Activated gamma-delta T cell (primary cell): ENCODE data around the gene CELF4.

Experiments
- DNase-seq: peaks from one replicate; lab custom pipeline; 2025; lab: John Stamatoyannopoulos, UW

CELF4 gene

GRCh38 chr18:37546651-37547050 lies 18.9 kb downstream of the CELF4 start:
- DNase-seq = no peak

- DNase-seq = no peak
Observed at GRCh38 chr18:37546272-37546537, 19.4 kb downstream of the CELF4 start.

- DNase-seq = no peak
Observed at GRCh38 chr18:37545461-37546271, 19.9 kb downstream of the CELF4 start.

DNA sequence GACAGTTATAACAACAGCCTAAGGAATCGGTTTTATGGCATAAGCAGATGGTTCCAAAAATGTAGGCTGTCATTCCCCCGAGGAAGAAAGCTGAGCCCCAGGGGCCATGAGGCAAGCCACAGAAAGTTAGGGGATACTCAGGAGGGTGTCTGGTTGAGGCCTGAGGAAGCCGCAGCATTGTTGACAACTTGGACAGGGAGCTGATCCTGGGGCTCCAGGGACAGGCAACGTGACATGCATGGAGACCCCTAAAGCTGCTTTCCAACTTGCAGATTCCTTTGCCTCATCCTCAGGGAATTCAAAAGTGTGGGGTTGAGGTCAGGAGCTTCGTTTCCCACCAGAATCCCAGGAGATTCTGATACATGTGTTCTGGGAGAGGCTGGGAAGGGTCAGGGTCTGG lies 20.9 kb downstream of the CELF4 start:
- no peak for DNase-seq

- no peak for DNase-seq
Observed at GRCh38 chr18:37544217-37544616, 21.4 kb downstream of the CELF4 start.

DNA sequence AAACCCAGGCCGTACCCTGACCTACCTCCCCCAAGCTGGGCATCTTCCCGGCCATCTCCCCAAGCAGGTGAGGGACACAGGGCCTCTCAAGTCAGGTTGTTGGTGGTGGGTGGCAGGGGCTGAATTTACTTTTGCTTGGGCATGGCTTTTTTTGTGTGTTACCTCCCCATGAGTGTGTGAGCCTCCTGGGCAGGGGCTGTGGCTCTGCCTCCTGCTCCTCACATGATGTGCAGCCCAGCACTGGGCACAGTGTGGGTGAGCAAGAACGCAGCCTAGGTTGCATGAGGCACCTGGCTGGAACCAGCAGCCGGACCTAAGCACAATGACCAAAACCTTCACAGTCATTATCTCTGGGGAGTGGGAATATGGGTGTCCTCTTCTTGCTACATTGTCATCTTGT lies 22.3 kb downstream of the CELF4 start:
- DNase-seq = no peak

DNA sequence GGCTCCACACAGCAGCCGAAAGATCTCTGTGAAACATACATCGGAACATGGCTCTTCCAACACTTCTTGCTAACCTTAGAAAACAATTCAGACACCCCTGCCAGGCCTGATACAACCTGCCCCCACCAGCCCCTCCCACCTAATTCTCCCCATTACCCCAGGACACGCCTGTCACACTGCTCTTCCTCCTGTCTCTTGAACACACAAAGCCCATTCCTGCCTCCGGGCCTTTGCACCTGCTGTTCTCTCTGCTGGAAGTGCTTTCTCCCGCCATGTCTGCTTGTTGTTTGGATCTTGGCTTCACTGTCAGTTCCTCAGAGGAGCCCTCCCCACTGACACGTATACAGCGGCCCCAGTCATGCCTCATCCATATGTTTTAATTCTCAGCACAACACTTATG lies 24.1 kb downstream of the CELF4 start:
- no peak for DNase-seq

- DNase-seq = no peak
Observed at GRCh38 chr18:37540424-37541138, 25.0 kb downstream of the CELF4 start.

- DNase-seq = no peak
Observed at GRCh38 chr18:37539236-37539635, 26.4 kb downstream of the CELF4 start.

DNA sequence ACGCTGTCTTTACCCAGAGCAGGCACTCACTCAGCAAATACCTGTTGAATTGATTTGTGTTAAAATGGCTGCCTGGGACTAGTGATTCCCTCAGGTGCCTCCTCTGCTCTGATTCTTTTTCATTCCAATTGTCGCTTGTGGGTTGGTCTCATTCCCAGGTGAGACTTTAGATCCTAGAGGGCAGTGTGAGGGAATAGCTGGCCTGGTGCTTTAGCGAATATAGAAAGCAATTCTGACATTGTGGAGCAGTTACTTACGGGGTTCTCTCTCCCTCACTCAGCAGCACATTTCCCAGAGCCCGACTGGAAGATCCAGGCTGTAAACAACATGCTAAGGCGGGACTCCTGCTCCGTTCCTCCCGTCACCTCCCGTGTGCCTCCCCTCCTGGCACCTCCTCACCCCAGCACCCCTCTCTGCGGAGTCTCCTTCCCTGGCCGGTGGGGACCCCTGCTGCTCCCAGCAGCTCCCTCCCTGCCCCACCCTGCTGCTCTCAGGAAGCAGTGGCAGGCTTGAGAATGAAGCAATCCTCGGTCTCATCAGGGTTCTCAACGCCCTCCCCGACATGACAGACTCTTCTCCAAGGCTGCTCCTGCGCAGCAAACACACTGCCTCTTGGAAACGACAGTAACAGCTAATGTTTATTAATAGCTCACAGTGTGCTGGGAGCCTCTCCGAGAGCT lies 26.9 kb downstream of the CELF4 start:
- no peak for DNase-seq

- DNase-seq = no peak
Observed at GRCh38 chr18:37537868-37538525, 27.6 kb downstream of the CELF4 start.

DNA sequence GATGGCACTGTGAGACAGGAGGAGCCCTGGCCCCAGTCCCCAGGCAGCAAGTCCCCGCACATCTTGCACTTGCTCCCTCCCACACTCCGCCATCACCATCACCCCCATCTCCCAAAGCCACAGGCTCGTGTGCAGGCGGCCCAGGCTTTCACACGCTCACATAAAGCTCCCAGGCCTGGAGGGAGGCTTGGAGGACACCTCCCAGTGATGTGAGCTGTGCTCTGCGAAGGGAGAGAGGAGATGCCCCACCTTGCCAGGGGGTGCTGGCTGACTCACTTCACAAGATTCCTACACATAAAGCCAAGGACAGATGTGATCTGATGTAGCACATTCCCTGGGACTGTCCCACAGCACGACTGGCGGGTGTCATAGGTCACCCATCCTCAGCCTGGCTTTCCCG lies 28.9 kb downstream of the CELF4 start:
- no peak for DNase-seq

- DNase-seq = no peak
Observed at GRCh38 chr18:37535968-37536367, 29.6 kb downstream of the CELF4 start.

DNA sequence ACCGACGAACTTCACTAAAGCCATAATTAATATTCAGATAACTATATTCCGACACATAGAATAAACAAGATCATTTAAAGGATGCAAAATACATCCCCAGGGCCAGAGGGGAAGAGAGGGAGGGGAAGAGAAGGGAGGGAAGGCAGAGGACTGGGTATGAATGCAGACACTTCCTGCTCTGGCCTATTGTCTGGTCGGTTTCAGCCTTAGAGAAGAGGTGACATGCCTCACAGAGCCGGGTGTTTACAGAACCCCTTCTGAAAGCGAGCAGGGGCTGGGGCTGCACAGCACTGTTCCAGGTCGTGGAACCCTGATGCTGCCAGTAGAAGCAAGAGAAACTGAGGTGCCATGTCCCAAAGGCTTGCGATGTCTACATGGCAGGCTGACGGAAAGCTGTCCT lies 31.0 kb downstream of the CELF4 start:
- DNase-seq = no peak

- no peak for DNase-seq
Observed at GRCh38 chr18:37533647-37534584, 31.7 kb downstream of the CELF4 start.

DNA sequence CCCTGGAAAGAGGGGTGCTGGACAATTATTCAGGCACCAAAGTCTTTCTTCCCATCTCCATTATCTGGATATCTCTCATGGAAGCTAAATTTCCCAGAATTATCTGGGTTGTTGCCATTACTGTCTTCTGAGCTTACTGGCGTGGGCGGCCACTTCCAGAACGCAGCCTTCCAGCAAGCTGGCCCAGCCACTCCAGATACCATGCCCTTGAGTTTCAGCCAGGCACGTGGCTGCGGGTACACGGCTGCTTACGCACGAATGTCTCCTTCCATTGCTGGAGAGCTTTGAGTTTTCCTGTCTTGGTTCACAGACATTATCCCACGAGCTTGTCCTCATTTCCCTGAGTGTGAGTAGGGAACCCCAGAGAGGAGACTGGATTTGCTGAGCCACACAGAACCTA lies 32.7 kb downstream of the CELF4 start:
- no peak for DNase-seq

DNA sequence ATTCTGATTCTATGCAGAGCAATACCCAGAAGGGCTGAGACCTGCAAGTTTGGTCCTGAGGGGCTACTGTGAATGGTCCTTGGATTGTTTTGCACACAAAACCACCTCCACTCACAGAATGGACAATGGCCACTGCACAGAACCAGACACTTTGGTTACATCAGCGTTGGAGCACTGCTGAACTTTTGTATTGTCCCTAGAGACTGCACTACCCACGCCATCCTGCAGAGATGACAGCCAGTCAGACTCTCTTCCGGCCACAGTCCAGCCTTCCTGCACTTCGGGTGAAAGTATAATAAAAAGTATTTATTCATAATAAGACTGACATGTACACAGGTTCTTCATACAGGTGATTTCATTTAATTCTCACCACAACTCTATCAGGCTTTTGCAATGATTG lies 35.7 kb downstream of the CELF4 start:
- DNase-seq = no peak

DNA sequence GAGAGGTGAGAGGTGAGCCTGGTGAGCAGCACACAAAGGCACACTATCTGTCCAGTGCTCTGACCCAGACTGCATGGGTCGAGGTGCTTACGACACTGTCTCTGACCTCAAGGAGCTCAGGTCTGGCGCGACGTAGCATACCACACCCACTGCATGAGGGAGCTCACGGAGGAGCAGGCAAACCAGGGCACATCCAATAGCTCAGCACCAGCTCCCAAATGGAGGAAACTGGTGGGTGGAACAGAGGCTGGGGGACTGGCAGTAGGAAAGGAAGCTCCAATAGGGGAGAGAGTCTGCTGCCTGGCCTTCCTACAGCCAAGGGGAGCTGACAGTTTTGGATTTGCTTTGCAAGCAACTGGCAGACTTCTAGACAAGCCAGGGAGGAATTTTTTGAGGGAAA lies 36.3 kb downstream of the CELF4 start:
- DNase-seq = no peak

GRCh38 chr18:37527395-37527794 lies 38.2 kb downstream of the CELF4 start:
- DNase-seq = no peak

DNA sequence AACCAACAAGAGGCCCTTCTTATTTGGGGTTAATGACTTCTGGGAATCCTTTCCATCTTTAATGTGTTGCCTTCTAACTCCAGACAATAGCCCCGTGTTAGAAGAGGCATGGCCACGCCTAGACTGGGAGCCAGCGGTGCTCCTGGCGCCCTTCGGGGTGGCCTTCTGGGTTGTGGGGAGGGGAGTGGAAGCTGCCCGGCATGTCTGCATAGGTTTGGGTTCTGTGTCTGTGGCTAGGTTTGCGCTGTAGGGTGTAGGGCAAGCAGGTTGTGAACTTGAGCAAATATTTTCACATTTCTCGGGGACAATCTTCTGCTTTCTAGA lies 40.4 kb downstream of the CELF4 start:
- DNase-seq = no peak

- no peak for DNase-seq
Observed at GRCh38 chr18:37524498-37525261, 40.9 kb downstream of the CELF4 start.
